Karpas-422 (cell line): ENCODE data around the gene UNC119. TPM values are rescaled to one million over a fixed set of nuclear protein-coding genes. Genes with fewer than 3 reads are reported as not detected.

ENCODE experiments used
- DNase-seq: peaks from one replicate; pipeline ENCODE4 v3.0.0-alpha.2; 2015
- H2AFZ ChIP-seq: fragments of 200-600 bp; sonication (generic); 2 replicates; pipeline ENCODE4 v1.6.1; 2014; ENCODE audit warnings: antibody characterized with exemption, low read length, mixed read lengths
- H3K27ac ChIP-seq: fragments of 200-600 bp; sonication (generic); 2 replicates; pipeline ENCODE4 v1.5.1; 2014; ENCODE audit warnings: mild to moderate bottlenecking, low read length, moderate library complexity
- H3K27me3 ChIP-seq: fragments of 200-600 bp; sonication (generic); 2 replicates; pipeline ENCODE4 v1.6.1; 2014; ENCODE audit warnings: low read length, mixed read lengths
- H3K36me3 ChIP-seq: fragments of 200-600 bp; sonication (generic); 2 replicates; pipeline ENCODE4 v1.6.1; 2014; ENCODE audit warnings: low read length, mixed read lengths; ENCODE audit not compliant: insufficient read depth
- H3K4me1 ChIP-seq: fragments of 200-600 bp; sonication (generic); 2 replicates; pipeline ENCODE4 v1.6.1; 2014; ENCODE audit warnings: mild to moderate bottlenecking, low read length, mixed read lengths
- H3K4me2 ChIP-seq: fragments of 200-600 bp; sonication (generic); 2 replicates; pipeline ENCODE4 v1.6.1; 2014; ENCODE audit warnings: low read length, low read depth, mild to moderate bottlenecking; ENCODE audit not compliant: poor library complexity, severe bottlenecking
- H3K4me3 ChIP-seq: fragments of 200-600 bp; sonication (generic); 2 replicates; pipeline ENCODE4 v1.5.1; 2014; ENCODE audit warnings: mild to moderate bottlenecking, antibody characterized with exemption, low read length, mixed read lengths
- H3K79me2 ChIP-seq: fragments of 200-600 bp; sonication (generic); 2 replicates; pipeline ENCODE4 v1.6.1; 2014; ENCODE audit warnings: mild to moderate bottlenecking, low read length, mixed read lengths
- H3K9ac ChIP-seq: fragments of 200-600 bp; sonication (generic); 2 replicates; pipeline ENCODE4 v1.6.0; 2014; ENCODE audit warnings: low read length
- H3K9me2 ChIP-seq: fragments of 200-600 bp; sonication (generic), shearing (Covaris generic); replicated peaks from 2 replicates; pipeline ENCODE4 v1.6.0; 2014; ENCODE audit warnings: mild to moderate bottlenecking, low read length, moderate library complexity; ENCODE audit not compliant: insufficient read depth
- H3K9me3 ChIP-seq: fragments of 300-700, 200-600 bp; sonication (generic); 2 replicates; pipeline ENCODE4 v1.6.1; 2014; ENCODE audit warnings: low read length, mixed read lengths
- H4K20me1 ChIP-seq: fragments of 200-600 bp; sonication (generic); 2 replicates; pipeline ENCODE4 v1.6.1; 2014; ENCODE audit warnings: mild to moderate bottlenecking, antibody characterized with exemption, low read length, low read depth; ENCODE audit not compliant: insufficient read depth
- total RNA-seq: library from RNA; depleted of rRNA; stranded (reverse); fragments of >200 nt; shearing (Covaris generic); gene quantifications from 2 replicates; pipeline ENCODE4 v1.2.3, GENCODE V29; 2014; ENCODE audit warnings: low replicate concordance; rRNA removed

UNC119 gene
- total RNA-seq, 1 experiment from 2014 or later, result 34.0 TPM

DNA sequence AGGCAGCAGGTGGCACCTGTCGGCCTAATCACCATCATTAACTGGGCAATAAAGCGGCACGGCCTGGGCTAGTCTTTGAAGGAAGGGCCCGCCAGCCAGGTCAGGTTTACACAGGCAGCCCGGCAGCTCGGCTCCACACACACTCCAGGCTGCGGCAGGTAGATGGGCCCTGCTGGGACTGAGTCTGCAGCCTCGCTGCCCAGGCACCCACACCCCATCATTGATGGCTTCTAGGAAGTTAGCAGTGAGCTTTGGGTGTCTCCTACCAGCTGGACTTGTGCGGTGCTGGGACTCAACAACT is 53.1 kb downstream of the UNC119 start:
- DNase-seq, result no peak
- Histone ChIP-seq H3K4me1 (peaks cover 13% of the 10 kb centered on the region), H3K9ac (no peak overlapping the region), H3K36me3 (no peaks in the 10 kb centered on the region), H3K4me2 (no peak overlapping the region), H2AFZ (no peak overlapping the region), H3K4me3 (no peak overlapping the region), H3K27ac (no peak overlapping the region), H3K9me3 (no peaks in the 10 kb centered on the region), H3K27me3 (no peaks in the 10 kb centered on the region), H4K20me1 (no peaks in the 10 kb centered on the region), H3K9me2 (no peaks in the 10 kb centered on the region), H3K79me2 (no peaks in the 10 kb centered on the region)

DNA sequence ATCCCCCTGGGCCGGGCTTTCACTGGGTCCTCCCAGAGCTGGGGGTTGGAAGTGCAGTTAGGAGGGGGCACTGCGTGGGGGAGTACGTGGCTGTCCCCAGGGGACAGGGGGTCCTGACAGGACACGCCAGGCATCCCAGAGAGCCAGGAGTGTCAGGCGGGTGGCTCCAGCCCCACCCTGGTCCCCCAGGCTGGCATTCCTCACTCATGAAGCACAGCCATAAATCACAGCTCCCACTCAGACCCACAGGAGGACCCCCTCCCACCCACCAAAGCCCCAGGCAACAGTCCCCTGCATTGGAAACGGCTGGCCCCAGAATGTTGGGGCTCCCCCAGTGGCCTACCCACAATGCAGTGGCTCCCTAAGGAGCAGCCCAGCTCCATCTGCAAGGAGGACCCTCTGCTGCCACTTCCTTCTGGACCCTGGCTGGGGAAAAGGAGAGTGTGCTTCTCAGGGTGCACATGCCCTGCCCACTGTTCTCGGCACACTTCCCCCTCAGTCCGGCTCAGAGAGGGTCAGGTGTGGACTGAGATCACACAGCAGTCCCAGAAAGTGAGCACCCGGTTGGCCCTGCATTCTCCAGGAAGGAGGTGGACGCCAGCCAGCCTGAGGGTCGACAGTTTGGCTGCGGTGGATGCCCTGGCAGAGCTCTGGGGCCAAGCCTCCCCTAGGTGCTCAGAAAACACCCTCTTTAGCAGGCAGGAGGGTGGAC is 53.6 kb downstream of the UNC119 start:
- H3K9me3 ChIP-seq, result no peaks in the 10 kb centered on the region
- no peak for DNase-seq
- no peak overlapping the region for H3K4me3 ChIP-seq

DNA sequence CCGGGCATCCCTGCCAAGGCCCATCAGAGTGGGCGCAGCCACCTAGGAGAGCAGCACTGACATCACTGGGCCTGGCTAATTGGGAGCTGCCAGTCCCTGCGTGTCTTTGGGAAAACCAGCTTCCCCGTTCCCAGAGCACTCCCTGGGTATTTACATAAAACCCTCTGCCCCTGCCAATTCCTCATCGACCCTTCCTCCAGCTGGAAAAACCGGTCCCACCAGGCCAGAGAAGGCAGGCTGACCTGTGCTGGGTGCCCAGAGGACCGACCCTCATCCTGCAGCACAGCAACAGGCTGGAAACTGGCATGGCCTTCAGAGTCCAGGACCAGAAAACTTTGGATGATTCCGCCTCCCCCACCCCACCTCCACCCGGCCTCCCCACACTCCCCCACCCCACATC is 54.5 kb downstream of the UNC119 start:
- Histone ChIP-seq H2AFZ (no peak overlapping the region), H3K36me3 (no peaks in the 10 kb centered on the region), H3K4me3 (no peak overlapping the region), H3K9ac (no peak overlapping the region), H3K4me2 (no peak overlapping the region), H3K9me2 (no peaks in the 10 kb centered on the region), H3K27me3 (no peaks in the 10 kb centered on the region), H3K79me2 (no peaks in the 10 kb centered on the region), H4K20me1 (no peaks in the 10 kb centered on the region), H3K9me3 (no peaks in the 10 kb centered on the region), H3K4me1 (peaks cover 13% of the 10 kb centered on the region), H3K27ac (no peak overlapping the region)
- no peak for DNase-seq

More for the DNA sequence above, 53.6 kb downstream of the UNC119 start:
- Histone ChIP-seq H3K27ac (no peak overlapping the region), H3K27me3 (no peaks in the 10 kb centered on the region), H4K20me1 (no peaks in the 10 kb centered on the region), H3K36me3 (no peaks in the 10 kb centered on the region), H3K9me2 (no peaks in the 10 kb centered on the region), H2AFZ (no peak overlapping the region), H3K4me1 (peaks cover 13% of the 10 kb centered on the region), H3K79me2 (no peaks in the 10 kb centered on the region), H3K4me2 (no peak overlapping the region), H3K9ac (no peak overlapping the region)

Other genes with a start within 250 kb of the UNC119 start
- gene TMEM97, start 233.4 kb downstream of the UNC119 start, total RNA-seq, result 38.9 and 74.3 TPM in 2 replicates
- gene IFT20, start 217.2 kb downstream of the UNC119 start, total RNA-seq, result 44.5 and 56.6 TPM in 2 replicates
- 8.5 and 16.6 TPM in 2 replicates for gene TNFAIP1, start 216.9 kb downstream of the UNC119 start, total RNA-seq
- gene POLDIP2, start 195.1 kb downstream of the UNC119 start, total RNA-seq, result 71.1 and 98.3 TPM in 2 replicates
- not detected in 2 replicates for gene SEBOX, start 187.4 kb downstream of the UNC119 start, total RNA-seq
- 4.2 TPM in 1 of 2 replicates, not detected in the other for gene VTN, start 182.3 kb downstream of the UNC119 start, total RNA-seq
- gene SARM1, start 180.9 kb downstream of the UNC119 start, total RNA-seq, result 23.9 and 26.9 TPM in 2 replicates
- 2.0 and 5.0 TPM in 2 replicates for gene SLC46A1, start 146.4 kb downstream of the UNC119 start, total RNA-seq
- not detected in 2 replicates for gene SLC13A2, start 79.0 kb downstream of the UNC119 start, total RNA-seq
- gene FOXN1, start 46.3 kb downstream of the UNC119 start, total RNA-seq, result not detected in 2 replicates
- 39.2 and 50.2 TPM in 2 replicates for gene PIGS, start 18.9 kb upstream of the UNC119 start, total RNA-seq
- gene ALDOC, start 24.3 kb upstream of the UNC119 start, total RNA-seq, result 309 and 552 TPM in 2 replicates
- 51.0 and 58.1 TPM in 2 replicates for gene SPAG5, start 46.4 kb upstream of the UNC119 start, total RNA-seq
- gene RSKR, start 61.6 kb upstream of the UNC119 start, total RNA-seq, result 25.5 and 33.5 TPM in 2 replicates
- gene BLTP2, start 92.5 kb upstream of the UNC119 start, total RNA-seq, result 133 and 152 TPM in 2 replicates
- gene SDF2, start 109.3 kb upstream of the UNC119 start, total RNA-seq, result 32.3 and 39.7 TPM in 2 replicates
- 91.5 and 109 TPM in 2 replicates for gene SUPT6H, start 109.6 kb upstream of the UNC119 start, total RNA-seq
- gene PROCA1, start 159.3 kb upstream of the UNC119 start, total RNA-seq, result 2.7 and 7.3 TPM in 2 replicates
- not detected in 2 replicates for gene RAB34, start 165.2 kb upstream of the UNC119 start, total RNA-seq
- gene RPL23A, start 167.4 kb upstream of the UNC119 start, total RNA-seq, result 1,170 and 1,763 TPM in 2 replicates
- 2.1 and 3.8 TPM in 2 replicates for gene TLCD1, start 173.6 kb upstream of the UNC119 start, total RNA-seq
- gene NEK8, start 176.2 kb upstream of the UNC119 start, total RNA-seq, result 9.4 and 13.8 TPM in 2 replicates
- gene TRAF4, start 191.4 kb upstream of the UNC119 start, total RNA-seq, result 40.1 and 40.7 TPM in 2 replicates